ENCODE results near the gene LAYN. TPM values are rescaled to one million over a fixed set of nuclear protein-coding genes. Genes with fewer than 3 reads are reported as not detected.

The LAYN gene
- total and polyA plus RNA-seq, 2 of the 13 experiments (the other 11 are each of a cell fraction or from before 2014, with no cell fraction given): 0.17 TPM; not detected in 1

DNA sequence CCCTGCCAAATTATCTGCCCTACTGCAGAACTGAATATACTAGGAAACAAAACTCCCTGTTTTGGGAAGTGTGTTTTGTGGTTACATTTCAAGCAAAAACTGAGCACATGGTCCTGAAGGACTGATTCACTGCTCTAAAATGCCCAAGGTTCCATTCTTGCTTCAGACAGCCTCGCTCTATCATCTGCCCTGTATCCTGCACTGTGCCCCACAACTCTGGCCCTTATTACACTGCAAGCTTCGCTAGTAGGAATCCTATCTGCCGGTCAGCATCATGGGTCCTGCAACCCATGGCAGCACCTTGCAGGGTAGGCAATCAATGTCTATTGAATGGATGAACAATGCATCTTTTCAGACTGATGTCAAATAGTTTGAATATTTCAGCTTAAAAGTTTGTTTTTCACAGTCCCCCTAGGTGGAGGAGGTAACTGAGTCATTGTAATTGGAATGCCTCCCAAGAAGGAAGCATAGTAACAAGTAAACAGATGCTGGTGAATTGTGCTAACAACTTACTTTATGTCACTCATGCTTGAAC, 21.3 kb downstream of the LAYN start:
- WGBS (ENCODE audit: low lambda C conversion rate): 3% methylated on average over 3 of the region's 3 CpGs
- H3K36me3 ChIP-seq (replicated peaks in 1 of 2; ENCODE audit: control insufficient read depth in 1 of 2, insufficient read depth in 2 of 2, low read length in 2 of 2): no peaks in the 10 kb centered on the region
- ChIA-PET CTCF (ENCODE audit: low intra/inter-chr PET ratio, low total read pairs) (no interaction called here), POLR2A (no interaction called here)
- H3K9ac ChIP-seq (ENCODE audit: insufficient read depth, low read depth, low read length): no peak overlapping the region
- H3K79me2 ChIP-seq (ENCODE audit: insufficient read depth, low read length): no peaks in the 10 kb centered on the region
- H3K4me1 ChIP-seq (ENCODE audit: insufficient read depth, low read length): peaks cover 52% of the 10 kb centered on the region
- intact Hi-C loops (cut with micrococcal nuclease; ENCODE audit: unreplicated experiment): loop anchor here (5.0 kb wide), 1 partner anchor 110 kb away; no protein-coding TSS in a partner anchor
- in situ Hi-C loops (cut with HindIII; ENCODE audit: extremely low pct_ligation_motif_present, low pct_unique_long_range_greater_than_20kb): no loop called here
- H2AFZ ChIP-seq (ENCODE audit: low read length): no peak overlapping the region
- no peaks in the 10 kb centered on the region for H3K27me3 ChIP-seq (ENCODE audit: control insufficient read depth in 1 of 2, insufficient read depth in 2 of 2, low read length in 2 of 2)
- no peak overlapping the region for H3K4me2 ChIP-seq (ENCODE audit: low read depth, low read length)
- no peak overlapping the region for H3K27ac ChIP-seq (ENCODE audit: extremely low read length, insufficient read depth, low read length)
- FAIRE-seq (no peak), DNase-seq (ENCODE audit: low spot score) (peak; percentile 63), ATAC-seq (peak; percentile 72)
- no peaks in the 10 kb centered on the region for H4K20me1 ChIP-seq (ENCODE audit: insufficient read depth, low read length)
- H3K9me3 ChIP-seq (ENCODE audit: low read length): no peaks in the 10 kb centered on the region
- no peak overlapping the region for H3K4me3 ChIP-seq (replicated peaks in 1 of 3; ENCODE audit: insufficient read depth in 1 of 3, low read depth in 2 of 3, low read length in 3 of 3)
- BruUV-seq (replicated peaks): no TSS peak
- TF ChIP-seq, protein P1, sequence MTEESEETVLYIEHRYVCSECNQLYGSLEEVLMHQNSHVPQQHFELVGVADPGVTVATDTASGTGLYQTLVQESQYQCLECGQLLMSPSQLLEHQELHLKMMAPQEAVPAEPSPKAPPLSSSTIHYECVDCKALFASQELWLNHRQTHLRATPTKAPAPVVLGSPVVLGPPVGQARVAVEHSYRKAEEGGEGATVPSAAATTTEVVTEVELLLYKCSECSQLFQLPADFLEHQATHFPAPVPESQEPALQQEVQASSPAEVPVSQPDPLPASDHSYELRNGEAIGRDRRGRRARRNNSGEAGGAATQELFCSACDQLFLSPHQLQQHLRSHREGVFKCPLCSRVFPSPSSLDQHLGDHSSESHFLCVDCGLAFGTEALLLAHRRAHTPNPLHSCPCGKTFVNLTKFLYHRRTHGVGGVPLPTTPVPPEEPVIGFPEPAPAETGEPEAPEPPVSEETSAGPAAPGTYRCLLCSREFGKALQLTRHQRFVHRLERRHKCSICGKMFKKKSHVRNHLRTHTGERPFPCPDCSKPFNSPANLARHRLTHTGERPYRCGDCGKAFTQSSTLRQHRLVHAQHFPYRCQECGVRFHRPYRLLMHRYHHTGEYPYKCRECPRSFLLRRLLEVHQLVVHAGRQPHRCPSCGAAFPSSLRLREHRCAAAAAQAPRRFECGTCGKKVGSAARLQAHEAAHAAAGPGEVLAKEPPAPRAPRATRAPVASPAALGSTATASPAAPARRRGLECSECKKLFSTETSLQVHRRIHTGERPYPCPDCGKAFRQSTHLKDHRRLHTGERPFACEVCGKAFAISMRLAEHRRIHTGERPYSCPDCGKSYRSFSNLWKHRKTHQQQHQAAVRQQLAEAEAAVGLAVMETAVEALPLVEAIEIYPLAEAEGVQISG (CRISPR knock-in tag; IDR thresholded peaks at IDR 0.05): no peak
- TF ChIP-seq ZNF784 (CRISPR knock-in tag; IDR thresholded peaks at IDR 0.05; ENCODE audit: borderline replicate concordance): no peak
- no peak for TF ChIP-seq TEAD2 (CRISPR knock-in tag; IDR thresholded peaks at IDR 0.05)
- no peak for TF ChIP-seq ZNF891 (CRISPR knock-in tag; IDR thresholded peaks at IDR 0.05)
- TF ChIP-seq CHD2 (IDR thresholded peaks at IDR 0.05; ENCODE audit: low read depth, low read length): no peak
- peak; percentile 55 for TF ChIP-seq FOSL2 (CRISPR knock-in tag; IDR thresholded peaks at IDR 0.05)
- no peak for TF ChIP-seq TGIF2 (CRISPR knock-in tag; IDR thresholded peaks at IDR 0.05)
- TF ChIP-seq ZNF33A (CRISPR knock-in tag; IDR thresholded peaks at IDR 0.05; ENCODE audit: borderline replicate concordance): no peak
- no peak for TF ChIP-seq HNRNPH1 (optimal IDR thresholded peaks at IDR 0.05; ENCODE audit: low read depth, low read length)
- no peak for TF ChIP-seq ZSCAN12 (CRISPR knock-in tag; IDR thresholded peaks at IDR 0.05)
- peak; percentile 33; the same call in 1 of the 2 replicates for TF ChIP-seq FOXP4 (CRISPR knock-in tag; IDR thresholded peaks at IDR 0.05)
- TF ChIP-seq NR2F2 (IDR thresholded peaks at IDR 0.05; ENCODE audit: borderline replicate concordance, low read depth): no peak
- no peak for TF ChIP-seq TCF12 (IDR thresholded peaks at IDR 0.05)
- no peak for TF ChIP-seq TCF12 (CRISPR knock-in tag; IDR thresholded peaks at IDR 0.05)
- no peak for TF ChIP-seq GABPA (IDR thresholded peaks at IDR 0.05; ENCODE audit: low read depth, low read length)
- no peak for TF ChIP-seq GABPA (CRISPR knock-in tag; IDR thresholded peaks at IDR 0.05; ENCODE audit: low read depth)
- TF ChIP-seq CREM (IDR thresholded peaks at IDR 0.05): no peak
- no peak for TF ChIP-seq CREM (CRISPR knock-in tag; IDR thresholded peaks at IDR 0.05)
- TF ChIP-seq, protein P2, sequence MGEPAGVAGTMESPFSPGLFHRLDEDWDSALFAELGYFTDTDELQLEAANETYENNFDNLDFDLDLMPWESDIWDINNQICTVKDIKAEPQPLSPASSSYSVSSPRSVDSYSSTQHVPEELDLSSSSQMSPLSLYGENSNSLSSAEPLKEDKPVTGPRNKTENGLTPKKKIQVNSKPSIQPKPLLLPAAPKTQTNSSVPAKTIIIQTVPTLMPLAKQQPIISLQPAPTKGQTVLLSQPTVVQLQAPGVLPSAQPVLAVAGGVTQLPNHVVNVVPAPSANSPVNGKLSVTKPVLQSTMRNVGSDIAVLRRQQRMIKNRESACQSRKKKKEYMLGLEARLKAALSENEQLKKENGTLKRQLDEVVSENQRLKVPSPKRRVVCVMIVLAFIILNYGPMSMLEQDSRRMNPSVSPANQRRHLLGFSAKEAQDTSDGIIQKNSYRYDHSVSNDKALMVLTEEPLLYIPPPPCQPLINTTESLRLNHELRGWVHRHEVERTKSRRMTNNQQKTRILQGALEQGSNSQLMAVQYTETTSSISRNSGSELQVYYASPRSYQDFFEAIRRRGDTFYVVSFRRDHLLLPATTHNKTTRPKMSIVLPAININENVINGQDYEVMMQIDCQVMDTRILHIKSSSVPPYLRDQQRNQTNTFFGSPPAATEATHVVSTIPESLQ (CRISPR knock-in tag; conservative IDR thresholded peaks at IDR 0.05): no peak
- no peak for TF ChIP-seq ZBTB42 (CRISPR knock-in tag; IDR thresholded peaks at IDR 0.05)
